Measurements from ENCODE around the gene HDAC8. TPM values are rescaled to one million over a fixed set of nuclear protein-coding genes. Genes with fewer than 3 reads are reported as not detected.

The HDAC8 gene
- total RNA-seq, 1 experiment from 2014 or later = 21.4 TPM

DNA sequence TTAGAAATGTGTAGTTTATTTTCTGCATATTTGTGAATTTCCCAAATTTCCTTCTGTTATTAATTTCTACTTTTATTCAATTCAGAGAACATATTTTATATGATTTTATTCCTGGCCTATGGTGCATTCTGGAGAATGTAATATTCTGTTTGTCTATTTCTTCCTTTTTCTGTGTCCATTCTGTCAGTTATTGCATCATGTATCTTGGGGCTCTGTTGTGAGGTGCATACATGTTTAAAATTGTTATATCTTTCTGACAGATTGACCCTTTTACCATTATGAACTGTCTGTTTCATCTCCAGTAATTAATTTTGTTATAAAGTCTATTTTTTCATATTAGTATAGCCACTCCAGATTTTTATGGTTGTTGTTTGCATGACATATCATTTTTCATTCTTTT, 170.0 kb downstream of the HDAC8 start:
- H2AFZ ChIP-seq (ENCODE audit: low read length) = no peak overlapping the region
- H2AK5ac ChIP-seq (ENCODE audit: insufficient read length, low read length) = no peak overlapping the region
- no peak overlapping the region for H3K14ac ChIP-seq (ENCODE audit: insufficient read depth, low read length)

More for the DNA sequence above, 170.0 kb downstream of the HDAC8 start:
- Histone ChIP-seq H3T11ph (ENCODE audit: low read length) (no peak overlapping the region), H3K27me3 (ENCODE audit: insufficient read depth, low read length) (no peaks in the 10 kb centered on the region), H3K79me1 (ENCODE audit: insufficient read depth, low read depth, low read length, poor library complexity, severe bottlenecking) (no peaks in the 10 kb centered on the region), H3K27ac (ENCODE audit: insufficient read length, low read depth, low read length) (no peak overlapping the region), H2BK12ac (ENCODE audit: insufficient read length, low read depth, low read length) (no peak overlapping the region), H3K23ac (ENCODE audit: insufficient read length, low read depth, low read length) (no peak overlapping the region), H4K8ac (replicated peaks; ENCODE audit: insufficient read length, low read depth, low read length) (no peak overlapping the region), H2BK120ac (ENCODE audit: low read depth, low read length, poor library complexity, severe bottlenecking) (no peak overlapping the region), H3K79me2 (ENCODE audit: insufficient read depth, low read length) (no peaks in the 10 kb centered on the region), H3K23me2 (ENCODE audit: insufficient read length, low read depth, low read length, poor library complexity, severe bottlenecking) (no peaks in the 10 kb centered on the region), H4K91ac (ENCODE audit: insufficient read length, low read depth, low read length) (no peak overlapping the region), H2BK5ac (ENCODE audit: insufficient read length, low read length) (no peak overlapping the region), H3K4me1 (ENCODE audit: insufficient read depth, low read length) (no peaks in the 10 kb centered on the region), H3K9me3 (ENCODE audit: control insufficient read depth, low read depth, low read length) (peaks cover 21% of the 10 kb centered on the region), H3K4ac (ENCODE audit: low read depth, low read length) (no peak overlapping the region), H4K5ac (ENCODE audit: insufficient read length, low read depth, low read length) (no peak overlapping the region), H2BK15ac (ENCODE audit: low read depth, low read length) (no peak overlapping the region), H4K20me1 (ENCODE audit: control insufficient read depth, insufficient read depth, insufficient read length) (no peaks in the 10 kb centered on the region), H3K18ac (ENCODE audit: insufficient read length, low read depth, low read length) (no peak overlapping the region), H3K4me2 (ENCODE audit: insufficient read depth, insufficient read length, low read length) (no peak overlapping the region), H3K9ac (ENCODE audit: extremely low read depth, insufficient read length, low read length) (no peak overlapping the region), H2BK20ac (ENCODE audit: low read depth, low read length, poor library complexity, severe bottlenecking) (no peak overlapping the region), H3K56ac (ENCODE audit: insufficient read length, low read depth, low read length) (no peak overlapping the region)
- peaks cover 62 to 65% of the 10 kb centered on the region in 2 experiments for H3K9me3 Mint-ChIP-seq
- H3K36me3 Mint-ChIP-seq (ENCODE audit: insufficient read depth in 1 of 3, low read depth in 3 of 3) = peaks cover 0 to 7% (median 3%) of the 10 kb centered on the region in 3 experiments; a peak in 4 of 7 replicates
- H3K27me3 Mint-ChIP-seq (ENCODE audit: low read depth) = no peaks in the 10 kb centered on the region
- no peaks in the 10 kb centered on the region for H3K4me1 Mint-ChIP-seq
- H3K4me3 Mint-ChIP-seq = no peak overlapping the region
- no peak for DNase-seq
- no peak overlapping the region for H3K27ac Mint-ChIP-seq
- TF ChIP-seq, protein P1, sequence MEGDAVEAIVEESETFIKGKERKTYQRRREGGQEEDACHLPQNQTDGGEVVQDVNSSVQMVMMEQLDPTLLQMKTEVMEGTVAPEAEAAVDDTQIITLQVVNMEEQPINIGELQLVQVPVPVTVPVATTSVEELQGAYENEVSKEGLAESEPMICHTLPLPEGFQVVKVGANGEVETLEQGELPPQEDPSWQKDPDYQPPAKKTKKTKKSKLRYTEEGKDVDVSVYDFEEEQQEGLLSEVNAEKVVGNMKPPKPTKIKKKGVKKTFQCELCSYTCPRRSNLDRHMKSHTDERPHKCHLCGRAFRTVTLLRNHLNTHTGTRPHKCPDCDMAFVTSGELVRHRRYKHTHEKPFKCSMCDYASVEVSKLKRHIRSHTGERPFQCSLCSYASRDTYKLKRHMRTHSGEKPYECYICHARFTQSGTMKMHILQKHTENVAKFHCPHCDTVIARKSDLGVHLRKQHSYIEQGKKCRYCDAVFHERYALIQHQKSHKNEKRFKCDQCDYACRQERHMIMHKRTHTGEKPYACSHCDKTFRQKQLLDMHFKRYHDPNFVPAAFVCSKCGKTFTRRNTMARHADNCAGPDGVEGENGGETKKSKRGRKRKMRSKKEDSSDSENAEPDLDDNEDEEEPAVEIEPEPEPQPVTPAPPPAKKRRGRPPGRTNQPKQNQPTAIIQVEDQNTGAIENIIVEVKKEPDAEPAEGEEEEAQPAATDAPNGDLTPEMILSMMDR (conservative IDR thresholded peaks at IDR 0.05) = no peak
